Hematopoietic multipotent progenitor cell treated with erythropoietin and hydrocortisone succinate and interleukin-3 and kit ligand, for 8 days (in vitro differentiated cells): Measurements from ENCODE around the gene ZMYND11.
"Not testable (repeated sequence)": the region's sequence is repeated elsewhere in the genome, so short reads cannot be mapped to it uniquely, and the experiment has no call there.

Experiments
- DNase-seq: peaks from one replicate; pipeline ENCODE4 v3.0.0-alpha.2; 2015

The ZMYND11 gene

DNA sequence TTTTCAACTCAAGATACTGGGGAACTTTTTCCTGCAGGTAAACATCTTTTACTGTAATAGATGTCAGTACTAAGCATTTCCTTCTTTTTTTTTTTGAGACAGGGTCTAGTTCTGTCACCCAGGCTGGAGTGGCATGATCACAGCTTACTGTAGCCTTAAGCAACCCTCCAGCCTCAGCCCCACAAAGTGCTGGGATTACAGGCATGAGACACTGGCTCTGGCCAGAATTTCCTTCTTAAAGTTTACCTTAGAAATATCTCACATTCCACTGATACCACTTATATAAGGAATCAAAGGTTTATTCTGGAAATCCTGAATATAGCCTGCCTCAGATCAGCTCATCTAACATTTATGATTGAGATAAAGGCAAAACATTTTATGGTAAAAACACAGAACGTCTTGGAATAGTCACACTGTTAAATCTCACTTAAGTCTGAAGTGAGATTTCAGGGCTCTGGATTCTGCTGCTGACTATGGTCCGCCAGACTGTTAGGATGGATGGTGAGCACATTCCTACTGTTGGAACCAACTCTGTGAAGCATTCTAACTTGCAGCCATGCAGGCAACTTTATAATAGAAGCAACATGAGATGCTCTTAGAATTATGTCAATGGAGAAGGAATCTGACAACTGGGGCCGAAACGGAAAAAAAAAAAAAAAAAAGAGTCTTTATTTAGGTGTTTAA is 151.9 kb downstream of the ZMYND11 start:
- no peak for DNase-seq

GRCh38 chr10:287814-288213 is 152.6 kb downstream of the ZMYND11 start:
- DNase-seq = no peak

DNA sequence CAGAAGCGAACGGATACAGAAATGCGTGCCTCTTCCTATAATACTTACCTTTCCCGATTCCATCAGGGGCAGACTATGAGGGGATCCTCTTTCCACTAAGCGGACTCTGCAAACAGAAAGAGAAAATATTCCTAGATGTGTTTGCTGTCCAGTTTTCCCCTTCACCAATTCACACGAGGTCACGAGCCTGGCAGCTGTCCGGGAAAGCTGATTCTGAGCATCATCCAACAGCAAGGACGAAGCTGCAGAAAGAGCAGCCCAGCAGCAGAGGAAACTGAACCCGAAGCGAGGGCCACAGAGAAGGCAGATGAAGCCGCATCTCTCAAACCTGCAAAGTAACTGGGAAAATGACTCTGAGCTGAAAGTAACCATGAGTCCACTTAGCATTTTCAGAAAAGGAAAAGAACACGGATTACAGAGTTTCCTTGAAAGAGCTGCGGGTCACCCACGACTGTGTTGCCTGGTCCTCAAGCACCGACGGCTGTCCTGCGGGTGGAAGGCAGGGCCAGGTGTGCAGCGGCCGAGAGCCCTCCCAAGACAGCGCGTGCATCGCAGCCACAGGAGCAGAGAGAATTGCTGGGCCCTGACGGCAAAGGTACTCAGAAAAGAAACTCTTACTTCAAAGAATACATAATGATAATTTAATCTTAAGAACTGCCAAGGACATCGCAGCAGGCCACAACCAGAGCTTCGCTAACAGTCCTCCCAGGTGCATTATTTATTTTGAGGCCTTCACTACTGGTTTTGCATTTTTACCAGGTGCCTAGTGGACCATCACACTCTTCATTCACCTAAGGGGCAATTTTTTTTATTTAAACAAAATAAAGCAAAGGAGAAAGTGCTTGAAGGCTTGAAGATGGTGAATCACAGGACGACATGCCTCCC is 153.3 kb downstream of the ZMYND11 start:
- no peak for DNase-seq

GRCh38 chr10:289581-289980 is 154.3 kb downstream of the ZMYND11 start:
- no peak for DNase-seq

GRCh38 chr10:290026-290725 is 154.9 kb downstream of the ZMYND11 start:
- DNase-seq = no peak

GRCh38 chr10:293636-294035 is 158.4 kb downstream of the ZMYND11 start:
- no peak for DNase-seq

DNA sequence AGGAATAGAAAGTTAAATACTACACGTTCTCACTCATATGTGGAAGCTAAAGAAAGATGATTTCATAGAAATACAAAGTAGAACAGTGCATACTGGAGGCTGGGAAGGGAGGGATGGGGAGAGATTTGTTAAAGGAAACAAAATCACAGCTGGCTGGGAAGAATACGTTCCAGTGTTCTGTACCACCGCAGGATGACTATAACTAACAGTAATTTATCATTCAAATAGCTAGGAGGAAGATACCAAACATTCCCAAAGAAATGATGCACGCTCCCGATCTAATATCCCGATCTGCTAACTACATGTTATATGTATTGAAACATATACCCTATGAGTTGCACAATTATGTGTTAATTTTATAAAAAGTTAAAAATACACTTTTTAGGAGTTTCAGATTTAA is 162.3 kb downstream of the ZMYND11 start:
- no peak for DNase-seq

DNA sequence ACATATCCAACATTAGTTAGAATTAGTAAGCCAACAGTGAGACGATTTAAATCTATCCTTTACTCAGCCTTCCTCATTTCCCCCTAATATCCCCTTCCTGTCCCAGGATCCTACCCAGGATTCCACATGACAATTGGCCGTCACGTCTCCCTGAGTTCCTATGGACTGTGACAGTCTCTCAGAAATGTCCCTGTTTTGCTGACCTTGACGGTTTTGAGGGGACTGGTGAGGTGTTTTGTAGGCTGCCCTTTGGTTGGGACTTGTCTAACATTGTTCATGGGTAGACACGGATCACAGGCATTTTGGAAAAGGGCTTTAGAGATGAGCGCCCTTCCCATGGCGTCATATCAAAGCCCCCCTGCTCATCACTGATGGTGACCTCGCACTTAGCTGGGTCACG is 162.8 kb downstream of the ZMYND11 start:
- no peak for DNase-seq

GRCh38 chr10:299512-299911 is 164.3 kb downstream of the ZMYND11 start:
- DNase-seq = no peak

GRCh38 chr10:299969-300368 is 164.7 kb downstream of the ZMYND11 start:
- no peak for DNase-seq

DNA sequence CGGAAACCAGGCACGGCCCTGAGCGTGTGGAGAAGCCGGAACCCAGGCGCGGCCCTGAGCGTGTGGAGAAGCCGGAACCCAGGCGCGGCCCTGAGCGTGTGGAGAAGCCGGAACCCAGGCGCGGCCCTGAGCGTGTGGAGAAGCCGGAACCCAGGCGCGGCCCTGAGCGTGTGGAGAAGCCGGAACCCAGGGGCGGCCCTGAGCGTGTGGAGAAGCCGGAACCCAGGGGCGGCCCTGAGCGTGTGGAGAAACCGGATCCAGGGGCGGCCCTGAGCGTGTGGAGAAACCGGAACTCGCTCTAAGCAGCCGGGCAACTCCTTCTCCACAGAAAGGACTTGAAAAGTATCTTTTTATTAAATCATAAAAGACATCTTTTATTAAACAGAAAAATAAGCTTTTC is 165.3 kb downstream of the ZMYND11 start:
- not testable (repeated sequence) for DNase-seq

DNA sequence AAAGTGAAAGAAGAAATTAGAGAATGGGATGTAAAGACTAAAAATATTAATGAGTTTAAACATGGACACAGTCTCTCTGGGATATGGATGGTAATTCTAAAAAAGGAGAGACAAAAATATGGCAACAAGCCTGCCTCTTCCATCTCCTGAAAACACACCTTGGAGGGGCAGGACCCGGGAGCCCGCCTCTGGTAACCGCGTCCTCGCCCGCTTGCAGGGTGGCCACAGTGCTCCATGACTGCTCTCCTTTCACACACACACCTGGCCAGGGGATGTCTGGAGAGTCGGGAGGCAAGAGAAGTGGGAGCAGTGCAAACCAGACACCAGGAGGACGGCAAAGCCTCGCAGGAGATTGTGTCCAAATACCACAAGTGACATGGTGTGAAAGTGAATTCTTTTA is 166.3 kb downstream of the ZMYND11 start:
- no peak for DNase-seq
